WTC11 (cell line): ENCODE measurements around the gene PUDP. TPM values are rescaled to one million over a fixed set of nuclear protein-coding genes. Genes with fewer than 3 reads are reported as not detected.

Source experiments
- ATAC-seq: fragments of 200-7000 bp; cut with Tn5 transposase; 2 replicates; pipeline ENCODE4 v1.10.0; 2021; ENCODE audit warnings: mild to moderate bottlenecking, moderate library complexity
- CTCF ChIA-PET: fragments of 300-600 bp; sonication (Branson Sonifier 250); formaldehyde crosslinking; loops from one replicate; lab custom pipeline; 2021; ENCODE audit warnings: antibody characterized with exemption; lab: Charles Lee
- POLR2A ChIA-PET: fragments of 350-600 bp; sonication (Branson Sonifier 250); formaldehyde crosslinking; loops from one replicate; lab custom pipeline; 2021; ENCODE audit warnings: antibody characterized with exemption; lab: Charles Lee
- DNase-seq: peaks from one replicate; pipeline ENCODE4 v3.0.0; 2021; ENCODE audit warnings: low spot score
- H3K27ac Mint-ChIP-seq: 2 replicates; pipeline ENCODE4 v1.8.0; 2021; ENCODE audit warnings: mixed read lengths
- H3K27me3 Mint-ChIP-seq: 2 replicates; pipeline ENCODE4 v1.8.0; 2021; ENCODE audit warnings: low read depth, mild to moderate bottlenecking, moderate library complexity, mixed read lengths
- H3K36me3 Mint-ChIP-seq: 2 replicates; pipeline ENCODE4 v1.8.0; 2021; ENCODE audit warnings: mixed read lengths
- H3K4me1 Mint-ChIP-seq: 2 replicates; pipeline ENCODE4 v1.8.0; 2022; ENCODE audit warnings: mixed read lengths
- H3K4me3 Mint-ChIP-seq: 2 replicates; pipeline ENCODE4 v1.8.0; 2021; ENCODE audit warnings: mild to moderate bottlenecking, moderate library complexity, mixed read lengths
- H3K9me3 Mint-ChIP-seq: 2 replicates; pipeline ENCODE4 v1.8.0; 2021; ENCODE audit warnings: mixed read lengths
- ATF2 ChIP-seq: sonication (generic); formaldehyde crosslinking; IDR thresholded peaks from 2 replicates; pipeline ENCODE4 v1.8.1; 2022; ENCODE audit warnings: low read depth, missing genetic modification reagents, borderline replicate concordance
- ATF3 ChIP-seq: sonication (generic); formaldehyde crosslinking; conservative IDR thresholded peaks from 2 replicates; pipeline ENCODE4 v1.8.1; 2022; ENCODE audit warnings: mild to moderate bottlenecking, missing genetic modification reagents
- CBFB ChIP-seq: sonication (generic); formaldehyde crosslinking; IDR thresholded peaks from 2 replicates; pipeline ENCODE4 v1.8.1; 2022; ENCODE audit warnings: mild to moderate bottlenecking, low read depth, missing genetic modification reagents
- CDX4 ChIP-seq: fragments of 250-450 bp; sonication (Bioruptor Pico); IDR thresholded peaks from 2 replicates; pipeline ENCODE4 v1.9.0; 2021; ENCODE audit warnings: moderate library complexity, mild to moderate bottlenecking, inconsistent platforms, borderline replicate concordance
- CREM ChIP-seq: sonication (generic); formaldehyde crosslinking; IDR thresholded peaks from 2 replicates; pipeline ENCODE4 v1.8.1; 2022; ENCODE audit warnings: mild to moderate bottlenecking, missing genetic modification reagents, moderate library complexity
- EMX1 ChIP-seq: fragments of 250-450 bp; sonication (Bioruptor Pico); IDR thresholded peaks from 2 replicates; pipeline ENCODE4 v1.8.0; 2021; ENCODE audit warnings: mild to moderate bottlenecking
- ETV6 ChIP-seq: sonication (generic); formaldehyde crosslinking; IDR thresholded peaks from 2 replicates; pipeline ENCODE4 v1.8.1; 2022; ENCODE audit warnings: mild to moderate bottlenecking, missing genetic modification reagents
- FOXJ3 ChIP-seq: sonication (generic); formaldehyde crosslinking; IDR thresholded peaks from 2 replicates; pipeline ENCODE4 v1.9.0; 2021; ENCODE audit warnings: missing genetic modification reagents, mild to moderate bottlenecking, borderline replicate concordance
- FOXK1 ChIP-seq: sonication (generic); formaldehyde crosslinking; IDR thresholded peaks from 2 replicates; pipeline ENCODE4 v1.8.0; 2022; ENCODE audit warnings: mild to moderate bottlenecking, moderate library complexity, missing genetic modification reagents
- GABPB1 ChIP-seq: sonication (generic); formaldehyde crosslinking; IDR thresholded peaks from 2 replicates; pipeline ENCODE4 v1.8.1; 2023; ENCODE audit warnings: mild to moderate bottlenecking, missing genetic modification reagents
- IRF1 ChIP-seq: sonication (generic); formaldehyde crosslinking; IDR thresholded peaks from 2 replicates; pipeline ENCODE4 v1.8.0; 2023; ENCODE audit warnings: missing genetic modification reagents
- MXD4 ChIP-seq: fragments of 250-450 bp; sonication (Bioruptor Pico); IDR thresholded peaks from 2 replicates; pipeline ENCODE4 v1.8.0; 2021; ENCODE audit warnings: mild to moderate bottlenecking, moderate library complexity, borderline replicate concordance
- NFE2L1 ChIP-seq: sonication (generic); formaldehyde crosslinking; IDR thresholded peaks from 2 replicates; pipeline ENCODE4 v1.8.1; 2023; ENCODE audit warnings: missing genetic modification reagents
- NR3C1 ChIP-seq: sonication (generic); formaldehyde crosslinking; conservative IDR thresholded peaks from 2 replicates; pipeline ENCODE4 v1.8.1; 2023; ENCODE audit warnings: low read depth, mild to moderate bottlenecking, missing genetic modification reagents
- PREB ChIP-seq: sonication (generic); formaldehyde crosslinking; IDR thresholded peaks from 2 replicates; pipeline ENCODE4 v1.8.1; 2022; ENCODE audit warnings: mild to moderate bottlenecking, missing genetic modification reagents, moderate library complexity, borderline replicate concordance
- SOX15 ChIP-seq: fragments of 250-450 bp; sonication (Bioruptor Pico); IDR thresholded peaks from 2 replicates; pipeline ENCODE4 v1.9.0; 2021; ENCODE audit warnings: mild to moderate bottlenecking
- STAT6 ChIP-seq: sonication (generic); formaldehyde crosslinking; conservative IDR thresholded peaks from 2 replicates; pipeline ENCODE4 v1.8.1; 2023; ENCODE audit warnings: mild to moderate bottlenecking, low read depth, missing genetic modification reagents, moderate library complexity
- TEAD1 ChIP-seq: sonication (generic); formaldehyde crosslinking; IDR thresholded peaks from 2 replicates; pipeline ENCODE4 v1.8.0; 2022; ENCODE audit warnings: mild to moderate bottlenecking, missing genetic modification reagents
- ZNF219 ChIP-seq: sonication (generic); formaldehyde crosslinking; IDR thresholded peaks from 2 replicates; pipeline ENCODE4 v1.8.0; 2023; ENCODE audit warnings: missing genetic modification reagents, mild to moderate bottlenecking, borderline replicate concordance
- ZNF281 ChIP-seq: sonication (generic); formaldehyde crosslinking; IDR thresholded peaks from 2 replicates; pipeline ENCODE4 v1.8.0; 2023; ENCODE audit warnings: mild to moderate bottlenecking, missing genetic modification reagents
- ZNF423 ChIP-seq: fragments of 250-450 bp; sonication (Bioruptor Pico); IDR thresholded peaks from 2 replicates; pipeline ENCODE4 v2.1.2; 2022; ENCODE audit warnings: mild to moderate bottlenecking, moderate library complexity
- ZNF425 ChIP-seq: fragments of 250-450 bp; sonication (Bioruptor Pico); conservative IDR thresholded peaks from 2 replicates; pipeline ENCODE4 v1.9.0; 2021; ENCODE audit warnings: mild to moderate bottlenecking
- total RNA-seq: library from RNA; stranded (reverse); gene quantifications from 3 replicates; pipeline ENCODE4 v1.2.3, GENCODE V29; 2021

PUDP gene
- total RNA-seq, 1 experiment from 2014 or later: 20.8 TPM

- H3K4me3 Mint-ChIP-seq: no peak overlapping the region
Observed at GRCh38 chrX:7164174-7164573, 16.2 kb upstream of the PUDP start.

GRCh38 chrX:7163146-7163677 lies 15.3 kb upstream of the PUDP start:
- Mint-ChIP-seq H3K36me3 (no peaks in the 10 kb centered on the region), H3K4me1 (peaks cover 20% of the 10 kb centered on the region), H3K27ac (no peak overlapping the region), H3K27me3 (no peaks in the 10 kb centered on the region), H3K9me3 (no peaks in the 10 kb centered on the region), H3K4me3 (no peak overlapping the region)
- ATAC-seq: no peak
- CTCF ChIA-PET: interaction anchor here (1.0 to 2.5 kb wide), 2 partner anchors 8 to 28 kb away, joined by 3 to 12 read pairs; no protein-coding TSS in a partner anchor
- POLR2A ChIA-PET: no interaction called here
- DNase-seq: no peak
- no peak for TF ChIP-seq TEAD1
- no peak for TF ChIP-seq ETV6 (CRISPR knock-in tag)
- TF ChIP-seq ZNF425 (CRISPR knock-in tag): no peak
- TF ChIP-seq STAT6 (CRISPR knock-in tag): no peak
- no peak for TF ChIP-seq EMX1 (CRISPR knock-in tag)
- no peak for TF ChIP-seq ATF2
- no peak for TF ChIP-seq ZNF219

More at GRCh38 chrX:7164174-7164573, 16.2 kb upstream of the PUDP start:
- CTCF ChIA-PET: interaction anchor here (2.5 kb wide), 1 partner anchor 27 kb away, joined by 12 read pairs; no protein-coding TSS in a partner anchor
- H3K9me3 Mint-ChIP-seq: peaks cover 2% of the 10 kb centered on the region
- DNase-seq: no peak
- TF ChIP-seq MXD4: no peak
- TF ChIP-seq IRF1 (CRISPR knock-in tag): no peak
- no peak for TF ChIP-seq ZNF281 (CRISPR knock-in tag)
- TF ChIP-seq ATF3 (CRISPR knock-in tag): no peak
- TF ChIP-seq NR3C1 (CRISPR knock-in tag): no peak
- no peak for TF ChIP-seq SOX15 (CRISPR knock-in tag)
- TF ChIP-seq CBFB (CRISPR knock-in tag): no peak
- TF ChIP-seq GABPB1 (CRISPR knock-in tag): no peak
- no peak for TF ChIP-seq CDX4 (CRISPR knock-in tag)
- no peak for TF ChIP-seq FOXK1 (CRISPR knock-in tag)
- no peak for TF ChIP-seq CREM
- no peak for TF ChIP-seq ZNF219
- no peak for TF ChIP-seq FOXJ3
- no peak for TF ChIP-seq PREB (CRISPR knock-in tag)
- TF ChIP-seq NFE2L1: no peak
- no peak for TF ChIP-seq ZNF423 (CRISPR knock-in tag)
- TF ChIP-seq, all 79 proteins: peak for 0
- POLR2A ChIA-PET: no interaction called here
- ATAC-seq: no peak
- Mint-ChIP-seq H3K36me3 (no peaks in the 10 kb centered on the region), H3K4me1 (peaks cover 12% of the 10 kb centered on the region), H3K27me3 (no peaks in the 10 kb centered on the region), H3K27ac (no peak overlapping the region)
